GM12878 (cell line): ENCODE results near the gene REM1.

Experiments
- CBFB ChIP-seq: IDR thresholded peaks from 2 replicates; pipeline ENCODE4 v1.6.1; 2016; ENCODE audit warnings: antibody characterized with exemption, low read depth
- PML ChIP-seq: IDR thresholded peaks from 2 replicates; pipeline ENCODE4 v1.6.1; 2012; ENCODE audit warnings: low read length, inconsistent platforms
- ZZZ3 ChIP-seq: IDR thresholded peaks from 2 replicates; pipeline ENCODE4 v1.6.1; 2011; ENCODE audit warnings: low read depth; ENCODE audit not compliant: control insufficient read depth, insufficient read length
- TF ChIP-seq, protein P1 (sequence below), 3 experiments: IDR thresholded peaks in 2 of 3; conservative IDR thresholded peaks in 1 of 3; 2 replicates each; pipeline ENCODE4 v1.5.1; 2011; ENCODE audit warnings: low read depth in 3 of 3, low read length in 3 of 3, mild to moderate bottlenecking in 3 of 3, control low read depth in 2 of 3, moderate library complexity in 2 of 3, inconsistent platforms in 1 of 3, mixed read lengths in 1 of 3; ENCODE audit not compliant: control insufficient read depth in 2 of 3, insufficient read depth in 1 of 3; ENCODE audit errors: extremely low read depth in 1 of 3

DNA sequence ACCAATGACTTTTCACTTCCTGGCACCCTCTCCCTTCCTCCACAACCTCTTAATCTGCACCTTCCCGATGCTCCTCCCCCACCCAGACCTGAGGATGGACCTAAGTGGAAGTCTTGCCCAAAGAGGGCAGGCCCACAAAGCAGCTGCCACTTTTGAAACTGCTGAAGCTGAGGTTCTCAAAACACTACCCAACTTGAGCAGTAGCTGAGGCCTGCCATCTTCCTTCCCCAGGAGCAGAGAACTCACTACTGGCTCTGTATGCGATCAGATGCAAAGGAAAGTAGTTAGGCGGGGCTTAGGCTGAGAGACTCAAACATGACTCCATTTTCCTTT, 40.7 kb downstream of the REM1 start:
- TF ChIP-seq PML = no peak
- TF ChIP-seq, protein P1, sequence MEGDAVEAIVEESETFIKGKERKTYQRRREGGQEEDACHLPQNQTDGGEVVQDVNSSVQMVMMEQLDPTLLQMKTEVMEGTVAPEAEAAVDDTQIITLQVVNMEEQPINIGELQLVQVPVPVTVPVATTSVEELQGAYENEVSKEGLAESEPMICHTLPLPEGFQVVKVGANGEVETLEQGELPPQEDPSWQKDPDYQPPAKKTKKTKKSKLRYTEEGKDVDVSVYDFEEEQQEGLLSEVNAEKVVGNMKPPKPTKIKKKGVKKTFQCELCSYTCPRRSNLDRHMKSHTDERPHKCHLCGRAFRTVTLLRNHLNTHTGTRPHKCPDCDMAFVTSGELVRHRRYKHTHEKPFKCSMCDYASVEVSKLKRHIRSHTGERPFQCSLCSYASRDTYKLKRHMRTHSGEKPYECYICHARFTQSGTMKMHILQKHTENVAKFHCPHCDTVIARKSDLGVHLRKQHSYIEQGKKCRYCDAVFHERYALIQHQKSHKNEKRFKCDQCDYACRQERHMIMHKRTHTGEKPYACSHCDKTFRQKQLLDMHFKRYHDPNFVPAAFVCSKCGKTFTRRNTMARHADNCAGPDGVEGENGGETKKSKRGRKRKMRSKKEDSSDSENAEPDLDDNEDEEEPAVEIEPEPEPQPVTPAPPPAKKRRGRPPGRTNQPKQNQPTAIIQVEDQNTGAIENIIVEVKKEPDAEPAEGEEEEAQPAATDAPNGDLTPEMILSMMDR (IDR thresholded peaks at IDR 0.05 in 2 of 3, conservative IDR thresholded peaks at IDR 0.05 in 1 of 3; ENCODE audit: control insufficient read depth in 2 of 3, extremely low read depth in 1 of 3, insufficient read depth in 1 of 3, low read depth in 3 of 3, low read length in 3 of 3) = no peak
- no peak for TF ChIP-seq ZZZ3
- no peak for TF ChIP-seq CBFB
